SK-N-SH treated with all-trans-retinoic acid at 6 μM for 48 hours (cell line): Measurements from ENCODE around the gene RFPL1.

Experiments used
- ATAC-seq: fragments of 200-7000 bp; cut with Tn5 transposase; 3 replicates; pipeline ENCODE4 v1.9.1; 2020; ENCODE audit warnings: mild to moderate bottlenecking, moderate library complexity
- ARNTL ChIP-seq: fragments of 450-650 bp; formaldehyde crosslinking; IDR thresholded peaks from 2 replicates; pipeline ENCODE4 v1.5.0; 2020; ENCODE audit warnings: low read depth, mild to moderate bottlenecking, moderate library complexity, borderline replicate concordance
- BACH2 ChIP-seq: fragments of 250-450 bp; sonication (Bioruptor Pico); IDR thresholded peaks from 2 replicates; pipeline ENCODE4 v1.9.0; 2021; ENCODE audit warnings: mild to moderate bottlenecking, borderline replicate concordance
- CREB5 ChIP-seq: fragments of 250-450 bp; sonication (Bioruptor Pico); IDR thresholded peaks from 2 replicates; pipeline ENCODE4 v1.5.1; 2020; ENCODE audit warnings: low read depth, mild to moderate bottlenecking, moderate library complexity
- CSDC2 ChIP-seq: fragments of 250-450 bp; sonication (Bioruptor Pico); IDR thresholded peaks from 2 replicates; pipeline ENCODE4 v1.5.0; 2020; ENCODE audit warnings: mild to moderate bottlenecking, moderate library complexity
- ESRRG ChIP-seq: fragments of 250-450 bp; sonication (Bioruptor Pico); IDR thresholded peaks from 2 replicates; pipeline ENCODE4 v1.6.1; 2021; ENCODE audit warnings: mild to moderate bottlenecking
- GLIS3 ChIP-seq: fragments of 250-450 bp; sonication (Bioruptor Pico); IDR thresholded peaks from 2 replicates; pipeline ENCODE4 v1.5.0; 2020; ENCODE audit warnings: mild to moderate bottlenecking, moderate library complexity
- ISL1 ChIP-seq: fragments of 250-450 bp; sonication (Bioruptor Pico); IDR thresholded peaks from 2 replicates; pipeline ENCODE4 v2.1.2; 2022; ENCODE audit warnings: mild to moderate bottlenecking, moderate library complexity
- OSR1 ChIP-seq: fragments of 250-450 bp; sonication (Bioruptor Pico); IDR thresholded peaks from 2 replicates; pipeline ENCODE4 v1.8.0; 2022; ENCODE audit warnings: moderate library complexity, mild to moderate bottlenecking, inconsistent platforms
- PATZ1 ChIP-seq: fragments of 250-450 bp; sonication (Bioruptor Pico); IDR thresholded peaks from 2 replicates; pipeline ENCODE4 v1.8.0; 2020; ENCODE audit warnings: mild to moderate bottlenecking, moderate library complexity, borderline replicate concordance
- PPARA ChIP-seq: fragments of 250-450 bp; sonication (Bioruptor Pico); IDR thresholded peaks from 2 replicates; pipeline ENCODE4 v1.5.0; 2020; ENCODE audit warnings: mild to moderate bottlenecking, borderline replicate concordance
- RARB ChIP-seq: fragments of 250-450 bp; sonication (Bioruptor Pico); IDR thresholded peaks from 2 replicates; pipeline ENCODE4 v1.8.0; 2021; ENCODE audit warnings: mild to moderate bottlenecking, moderate library complexity
- SNAI2 ChIP-seq: fragments of 250-450 bp; sonication (Bioruptor Pico); IDR thresholded peaks from 2 replicates; pipeline ENCODE4 v1.5.0; 2020; ENCODE audit warnings: mild to moderate bottlenecking, moderate library complexity
- TCF4 ChIP-seq: fragments of 250-450 bp; sonication (Bioruptor Pico); IDR thresholded peaks from 2 replicates; pipeline ENCODE4 v1.8.0; 2021; ENCODE audit warnings: mild to moderate bottlenecking, moderate library complexity, borderline replicate concordance
- TOX ChIP-seq: fragments of 250-450 bp; sonication (Bioruptor Pico); IDR thresholded peaks from 2 replicates; pipeline ENCODE4 v1.8.0; 2021; ENCODE audit warnings: mild to moderate bottlenecking, moderate library complexity, borderline replicate concordance
- TSHZ2 ChIP-seq: fragments of 250-450 bp; sonication (Bioruptor Pico); IDR thresholded peaks from 2 replicates; pipeline ENCODE4 v1.5.0; 2020; ENCODE audit warnings: mild to moderate bottlenecking, moderate library complexity
- ZFP3 ChIP-seq: fragments of 250-450 bp; sonication (Bioruptor Pico); IDR thresholded peaks from 2 replicates; pipeline ENCODE4 v1.5.0; 2020; ENCODE audit warnings: mild to moderate bottlenecking, moderate library complexity
- ZFP30 ChIP-seq: fragments of 450-650 bp; formaldehyde crosslinking; IDR thresholded peaks from 2 replicates; pipeline ENCODE4 v1.5.0; 2022; ENCODE audit warnings: mild to moderate bottlenecking, moderate library complexity
- ZNF565 ChIP-seq: fragments of 450-650 bp; formaldehyde crosslinking; conservative IDR thresholded peaks from 2 replicates; pipeline ENCODE4 v1.5.0; 2020; ENCODE audit warnings: low read depth, mild to moderate bottlenecking, moderate library complexity
- ZNF70 ChIP-seq: fragments of 450-650 bp; formaldehyde crosslinking; IDR thresholded peaks from 2 replicates; pipeline ENCODE4 v1.5.0; 2020; ENCODE audit warnings: mild to moderate bottlenecking, moderate library complexity
- ZNF8 ChIP-seq: fragments of 450-650 bp; formaldehyde crosslinking; IDR thresholded peaks from 2 replicates; pipeline ENCODE4 v1.5.0; 2020; ENCODE audit warnings: mild to moderate bottlenecking, moderate library complexity
- TF ChIP-seq, protein P1 (sequence below): fragments of 250-450 bp; sonication (Bioruptor Pico); IDR thresholded peaks from 2 replicates; pipeline ENCODE4 v1.5.1; 2021; ENCODE audit warnings: mild to moderate bottlenecking, moderate library complexity
- TF ChIP-seq, protein P2 (sequence below): fragments of 250-450 bp; sonication (Bioruptor Pico); IDR thresholded peaks from 2 replicates; pipeline ENCODE4 v1.8.0; 2021; ENCODE audit warnings: low read depth, mild to moderate bottlenecking, moderate library complexity, borderline replicate concordance

RFPL1 gene

GRCh38 chr22:29475550-29475949 lies 37.2 kb downstream of the RFPL1 start:
- TF ChIP-seq SNAI2 = no peak
- TF ChIP-seq ZNF565 (CRISPR knock-in tag) = no peak
- no peak for TF ChIP-seq ISL1
- no peak for TF ChIP-seq CREB5 (CRISPR knock-in tag)
- TF ChIP-seq ZNF8 (CRISPR knock-in tag) = no peak
- no peak for TF ChIP-seq BACH2 (CRISPR knock-in tag)
- no peak for TF ChIP-seq OSR1 (CRISPR knock-in tag)
- TF ChIP-seq TSHZ2 = no peak
- no peak for TF ChIP-seq TCF4 (CRISPR knock-in tag)
- no peak for TF ChIP-seq PATZ1
- TF ChIP-seq, protein P1, sequence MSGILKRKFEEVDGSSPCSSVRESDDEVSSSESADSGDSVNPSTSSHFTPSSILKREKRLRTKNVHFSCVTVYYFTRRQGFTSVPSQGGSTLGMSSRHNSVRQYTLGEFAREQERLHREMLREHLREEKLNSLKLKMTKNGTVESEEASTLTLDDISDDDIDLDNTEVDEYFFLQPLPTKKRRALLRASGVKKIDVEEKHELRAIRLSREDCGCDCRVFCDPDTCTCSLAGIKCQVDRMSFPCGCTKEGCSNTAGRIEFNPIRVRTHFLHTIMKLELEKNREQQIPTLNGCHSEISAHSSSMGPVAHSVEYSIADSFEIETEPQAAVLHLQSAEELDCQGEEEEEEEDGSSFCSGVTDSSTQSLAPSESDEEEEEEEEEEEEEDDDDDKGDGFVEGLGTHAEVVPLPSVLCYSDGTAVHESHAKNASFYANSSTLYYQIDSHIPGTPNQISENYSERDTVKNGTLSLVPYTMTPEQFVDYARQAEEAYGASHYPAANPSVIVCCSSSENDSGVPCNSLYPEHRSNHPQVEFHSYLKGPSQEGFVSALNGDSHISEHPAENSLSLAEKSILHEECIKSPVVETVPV (CRISPR knock-in tag) = no peak
- TF ChIP-seq TOX (CRISPR knock-in tag) = no peak
- TF ChIP-seq PPARA = no peak
- TF ChIP-seq ESRRG (CRISPR knock-in tag) = no peak
- no peak for TF ChIP-seq ZFP30 (CRISPR knock-in tag)
- TF ChIP-seq, protein P2, sequence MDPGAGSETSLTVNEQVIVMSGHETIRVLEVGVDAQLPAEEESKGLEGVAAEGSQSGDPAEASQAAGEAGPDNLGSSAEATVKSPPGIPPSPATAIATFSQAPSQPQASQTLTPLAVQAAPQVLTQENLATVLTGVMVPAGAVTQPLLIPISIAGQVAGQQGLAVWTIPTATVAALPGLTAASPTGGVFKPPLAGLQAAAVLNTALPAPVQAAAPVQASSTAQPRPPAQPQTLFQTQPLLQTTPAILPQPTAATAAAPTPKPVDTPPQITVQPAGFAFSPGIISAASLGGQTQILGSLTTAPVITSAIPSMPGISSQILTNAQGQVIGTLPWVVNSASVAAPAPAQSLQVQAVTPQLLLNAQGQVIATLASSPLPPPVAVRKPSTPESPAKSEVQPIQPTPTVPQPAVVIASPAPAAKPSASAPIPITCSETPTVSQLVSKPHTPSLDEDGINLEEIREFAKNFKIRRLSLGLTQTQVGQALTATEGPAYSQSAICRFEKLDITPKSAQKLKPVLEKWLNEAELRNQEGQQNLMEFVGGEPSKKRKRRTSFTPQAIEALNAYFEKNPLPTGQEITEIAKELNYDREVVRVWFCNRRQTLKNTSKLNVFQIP = no peak
- TF ChIP-seq GLIS3 (CRISPR knock-in tag) = no peak
- ATAC-seq = no peak

DNA sequence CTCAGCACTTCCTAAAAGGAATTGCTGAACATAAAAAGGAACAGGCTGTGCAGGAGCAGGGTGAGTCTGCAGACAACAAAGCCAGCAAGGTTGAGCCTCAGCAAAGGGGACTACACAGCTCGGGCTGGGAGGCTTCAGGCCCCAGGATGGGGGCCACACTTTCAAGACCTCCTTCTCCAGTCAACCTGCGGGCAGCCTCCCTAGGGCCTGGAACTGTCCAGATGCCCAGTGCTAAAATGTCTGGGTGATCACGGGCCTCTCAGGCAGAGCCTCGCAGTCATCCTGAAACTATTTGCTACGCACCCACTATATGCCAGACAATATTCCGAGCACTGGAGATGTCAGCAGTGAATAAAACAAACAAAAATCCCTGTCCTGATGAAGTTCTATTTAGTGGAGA lies 37.7 kb downstream of the RFPL1 start:
- TF ChIP-seq ISL1 (no peak), ZNF565 (CRISPR knock-in tag) (no peak), GLIS3 (CRISPR knock-in tag) (no peak), TOX (CRISPR knock-in tag) (no peak), ZNF8 (CRISPR knock-in tag) (no peak), CREB5 (CRISPR knock-in tag) (no peak), BACH2 (CRISPR knock-in tag) (no peak), CSDC2 (CRISPR knock-in tag) (no peak), ARNTL (CRISPR knock-in tag) (no peak), RARB (CRISPR knock-in tag) (no peak), OSR1 (CRISPR knock-in tag) (no peak), TCF4 (CRISPR knock-in tag) (no peak), ZFP3 (CRISPR knock-in tag) (no peak), PATZ1 (no peak), ZNF70 (CRISPR knock-in tag) (no peak), ESRRG (CRISPR knock-in tag) (no peak), ZFP30 (CRISPR knock-in tag) (no peak), SNAI2 (no peak)
- TF ChIP-seq, protein P1 (CRISPR knock-in tag) = no peak
- TF ChIP-seq, protein P2 = no peak

More for the DNA sequence above, 37.7 kb downstream of the RFPL1 start:
- ATAC-seq = no peak
